Stimulated activated CD8-positive, alpha-beta memory T cell treated with anti-CD3 and anti-CD28 coated beads, Interleukin-15, amount 100 ng/mL, for 24 hours (primary cell): Measurements from ENCODE around the gene TMEM184A.
"Not testable (repeated sequence)": the region's sequence is repeated elsewhere in the genome, so short reads cannot be mapped to it uniquely, and the experiment has no call there.

Source experiments
- DNase-seq: peaks from one replicate; pipeline ENCODE4 v3.0.0-alpha.2; 2020; ENCODE audit warnings: low read depth

Gene TMEM184A

DNA sequence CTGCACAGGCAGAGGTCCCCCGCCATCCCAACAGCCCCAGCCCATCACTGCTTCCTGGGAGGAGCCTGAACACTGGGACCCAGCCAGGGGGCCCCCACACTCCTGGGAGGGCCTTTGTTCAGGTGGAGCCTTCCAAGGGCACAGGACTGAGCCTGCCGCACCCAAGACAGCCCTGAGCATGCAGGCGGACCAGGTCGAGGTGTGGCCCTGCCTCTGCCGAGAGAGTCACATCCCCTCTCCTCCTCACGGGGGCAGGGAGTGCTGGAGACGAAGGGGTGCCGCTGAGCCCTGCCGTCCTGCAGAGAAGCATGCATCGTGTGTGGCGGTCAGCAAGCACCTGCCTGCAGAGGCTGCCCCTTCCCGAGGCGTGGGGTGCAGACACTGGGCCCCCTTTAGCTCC is 32.8 kb downstream of the TMEM184A start:
- DNase-seq = no peak

DNA sequence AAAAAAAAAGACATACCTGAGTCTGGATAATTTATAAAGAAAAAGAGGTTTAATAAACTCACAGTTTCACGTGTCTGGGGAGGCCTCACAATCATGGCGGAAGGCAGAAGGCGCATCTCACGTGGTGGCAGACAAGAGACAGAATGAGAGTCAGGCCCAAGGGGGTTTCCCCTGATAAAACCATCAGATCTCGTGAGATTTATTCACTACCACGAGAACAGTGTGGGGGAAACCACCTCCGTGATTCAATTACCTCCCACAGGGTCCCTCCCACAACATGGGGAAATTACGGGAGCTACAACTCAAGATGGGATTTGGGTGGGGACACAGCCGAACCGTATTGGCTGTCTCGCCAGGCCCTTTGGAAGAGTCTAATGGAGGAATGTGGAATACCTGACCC is 34.5 kb downstream of the TMEM184A start:
- DNase-seq = no peak

DNA sequence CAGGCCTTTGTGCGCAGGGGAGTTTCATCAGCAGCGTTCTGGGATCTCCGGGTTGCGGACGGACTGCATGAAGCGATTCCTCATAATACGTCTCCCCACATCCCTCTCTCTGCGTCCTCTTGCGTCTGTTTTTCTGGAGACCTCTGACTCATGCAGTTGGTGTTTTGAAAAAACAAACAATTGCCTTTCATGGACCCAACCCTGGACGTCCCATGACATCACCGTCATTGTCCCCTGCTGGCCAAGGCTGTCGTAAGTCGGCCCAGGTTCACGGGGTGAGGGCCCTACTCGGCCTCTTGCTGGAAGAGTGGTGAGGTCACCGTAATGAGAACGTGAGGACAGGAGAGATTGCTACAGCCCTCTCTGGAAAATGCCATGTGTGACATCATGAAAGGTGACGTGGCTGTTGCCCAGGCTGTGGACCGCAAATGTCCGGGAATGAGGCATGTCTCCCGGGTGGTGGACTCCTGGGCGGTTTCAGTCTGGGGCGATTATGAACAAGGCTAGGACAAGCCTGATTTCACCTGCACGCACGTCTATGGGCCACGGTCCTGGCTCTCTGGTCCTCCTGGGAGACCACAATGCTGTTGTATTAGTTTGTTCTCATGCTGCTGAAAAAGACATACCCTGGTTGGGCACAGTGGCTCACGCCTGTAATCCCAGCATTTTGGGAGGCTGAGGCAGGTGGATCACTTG is 35.3 kb downstream of the TMEM184A start:
- DNase-seq = no peak

DNA sequence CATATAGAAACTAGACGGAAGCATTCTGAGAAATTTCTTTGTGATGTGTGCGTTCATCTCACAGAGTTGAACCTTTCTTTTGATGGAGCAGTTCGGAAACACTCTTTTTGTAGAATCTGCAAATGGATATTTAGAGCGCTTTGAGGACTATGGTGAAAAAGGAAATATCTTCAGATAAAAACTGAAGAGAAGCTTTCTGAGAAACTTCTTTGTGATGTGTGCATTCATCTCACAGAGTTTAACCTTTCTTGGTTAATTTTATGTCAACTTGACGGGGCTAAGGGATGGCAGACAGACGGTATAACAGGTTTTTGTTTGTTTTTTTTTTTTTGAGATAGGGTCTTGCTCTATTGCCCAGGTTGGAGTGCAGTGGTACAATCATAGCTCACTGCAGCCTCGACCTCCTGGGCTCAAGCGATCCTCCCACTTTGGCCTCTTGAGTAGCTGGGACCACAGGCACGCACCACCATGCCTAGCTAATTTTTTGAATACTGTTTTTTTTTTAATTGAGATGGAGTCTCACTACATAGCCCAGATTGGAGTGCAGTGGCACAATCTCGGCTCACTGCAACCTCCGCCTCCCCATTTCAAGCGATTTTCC is 36.6 kb downstream of the TMEM184A start:
- DNase-seq = not testable (repeated sequence)

- no peak for DNase-seq
Observed at GRCh38 chr7:1516586-1517251, 39.3 kb downstream of the TMEM184A start.

DNA sequence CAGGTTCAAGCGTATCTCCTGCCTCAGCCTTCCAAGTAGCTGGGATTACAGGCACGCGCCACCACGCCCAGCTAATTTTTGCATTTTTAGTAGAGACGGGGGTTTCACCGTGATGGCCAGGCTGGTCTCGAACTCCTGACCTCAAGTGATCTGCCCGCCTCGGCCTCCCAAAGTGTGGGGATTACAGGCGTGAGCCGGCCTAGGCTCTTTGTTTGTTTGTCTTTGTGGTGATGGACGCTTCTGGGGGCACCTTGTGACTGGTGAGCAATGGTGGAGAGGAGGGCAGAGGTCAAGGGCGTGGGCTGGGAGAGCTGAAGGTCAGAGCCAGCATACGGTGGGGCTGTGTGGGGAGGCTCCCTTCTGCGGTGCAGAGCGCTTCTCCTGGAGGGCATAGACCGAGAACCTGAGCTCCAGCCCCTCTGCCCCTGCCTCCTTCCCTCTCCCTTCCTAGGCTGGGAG is 40.5 kb downstream of the TMEM184A start:
- not testable (repeated sequence) for DNase-seq

GRCh38 chr7:1514995-1515401 is 41.0 kb downstream of the TMEM184A start:
- no peak for DNase-seq

- no peak for DNase-seq
Observed at GRCh38 chr7:1514407-1514806, 41.6 kb downstream of the TMEM184A start.

DNA sequence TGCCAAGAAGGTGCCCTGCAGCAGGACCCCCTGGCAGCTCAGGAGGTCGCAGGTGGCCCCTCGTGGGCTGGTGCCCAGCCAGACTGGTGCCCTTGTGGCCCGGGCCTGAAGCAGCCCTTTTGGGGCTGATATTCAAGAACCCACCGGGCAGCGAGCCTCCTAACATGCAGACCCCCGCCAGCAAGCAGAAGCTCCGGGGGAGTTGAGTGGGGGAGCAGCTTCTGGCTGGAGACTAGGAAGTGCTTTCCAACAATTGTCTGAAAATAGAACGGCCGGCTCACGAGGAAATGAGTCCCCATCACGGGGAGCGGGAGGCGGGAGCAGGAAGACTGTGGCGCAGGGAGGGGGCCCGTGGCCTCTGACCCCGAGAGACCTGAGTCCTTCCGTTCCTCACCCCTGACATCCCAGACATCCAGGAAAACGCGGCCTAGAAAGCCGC is 42.3 kb downstream of the TMEM184A start:
- no peak for DNase-seq

GRCh38 chr7:1512781-1513656 is 43.0 kb downstream of the TMEM184A start:
- no peak for DNase-seq

GRCh38 chr7:1511444-1512422 is 44.3 kb downstream of the TMEM184A start:
- no peak for DNase-seq

DNA sequence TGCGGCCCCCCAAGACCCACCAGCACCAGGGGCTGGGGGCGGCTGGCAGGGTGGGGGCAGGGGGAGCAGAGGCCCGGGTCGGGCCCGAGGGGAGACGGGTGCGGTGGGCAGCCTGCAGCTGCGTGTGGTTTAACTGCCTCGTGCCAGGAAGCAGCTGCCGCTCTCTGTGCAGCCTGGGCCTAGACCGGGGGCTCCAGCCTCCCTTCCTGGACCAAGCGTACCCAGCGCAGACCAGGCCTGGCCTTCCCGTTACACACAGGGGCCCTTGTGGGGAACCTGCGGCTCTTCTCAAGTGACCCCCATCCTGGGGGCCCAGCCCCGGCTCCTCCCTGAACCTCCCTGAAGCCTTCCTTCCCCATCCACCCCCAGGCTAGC is 45.2 kb downstream of the TMEM184A start:
- DNase-seq = no peak

DNA sequence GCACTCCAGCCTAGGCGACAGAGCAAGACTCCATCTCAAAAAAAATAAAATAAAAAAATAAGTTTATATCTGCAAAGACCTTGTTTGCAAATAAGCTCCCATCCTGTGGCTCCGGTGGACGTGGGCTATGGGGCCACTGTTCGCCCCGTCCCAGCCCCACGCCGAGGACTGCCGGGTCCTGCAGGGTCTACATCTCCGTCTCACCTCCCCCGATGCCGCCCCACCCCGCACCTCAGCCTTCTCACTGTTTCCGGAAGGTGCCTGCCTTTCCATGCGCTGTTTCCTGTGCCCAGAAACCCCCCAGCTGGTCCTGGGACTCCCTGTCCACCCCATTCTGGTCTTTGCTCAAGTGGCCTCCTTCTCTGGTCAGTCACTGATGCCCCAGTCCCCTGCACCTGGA is 46.8 kb downstream of the TMEM184A start:
- DNase-seq = no peak

GRCh38 chr7:1508277-1508758 is 47.7 kb downstream of the TMEM184A start:
- DNase-seq = no peak

- DNase-seq = no peak
Observed at GRCh38 chr7:1505731-1506550, 50.1 kb downstream of the TMEM184A start.

DNA sequence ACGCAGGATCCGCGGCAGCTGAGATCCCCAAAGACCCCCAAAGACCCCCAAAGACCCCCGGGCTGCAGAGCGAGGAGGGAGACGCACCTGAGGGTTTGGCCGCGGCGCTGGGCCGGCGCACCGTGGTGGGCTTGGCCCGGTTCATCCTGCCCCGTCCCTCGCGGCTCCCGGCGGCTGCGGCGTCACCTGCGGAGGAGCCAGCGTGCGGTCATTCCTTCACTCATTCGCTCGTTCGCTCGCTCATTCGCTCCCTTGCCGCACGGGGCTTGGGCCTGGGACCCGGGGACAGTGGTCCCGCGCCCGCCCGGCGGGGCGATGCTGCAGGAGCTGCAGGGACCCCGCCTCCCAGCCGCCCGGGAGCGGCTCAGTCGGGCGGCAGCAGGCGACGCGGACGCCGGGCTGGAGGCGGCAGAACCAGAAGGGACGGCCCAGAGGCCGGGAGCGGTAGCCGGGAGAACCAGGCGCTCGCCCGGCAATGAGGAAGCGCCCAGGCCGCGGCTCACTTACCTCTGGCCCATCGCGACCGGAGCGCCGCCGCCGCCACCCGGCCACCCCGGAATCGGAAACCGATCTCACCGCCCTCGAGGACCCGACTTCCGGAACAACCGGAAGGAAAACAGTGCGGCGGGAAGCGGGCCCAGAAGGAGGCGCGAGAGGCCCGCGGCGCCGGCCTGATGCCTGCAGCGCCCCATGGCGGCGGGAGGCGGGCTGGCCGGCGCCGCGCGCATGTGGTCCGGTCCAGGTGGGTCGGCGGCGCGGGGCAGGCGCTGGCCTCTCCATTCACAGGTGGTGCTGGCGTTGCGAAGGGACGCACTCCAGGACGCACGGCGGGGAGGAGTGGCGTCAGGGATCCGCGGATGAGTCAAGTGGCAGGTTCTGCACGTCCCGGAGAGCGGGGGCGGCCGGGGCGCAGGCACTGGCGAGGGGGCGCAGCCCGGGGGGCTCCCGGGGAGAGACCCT is 51.9 kb downstream of the TMEM184A start, which contains the start of gene INTS1:
Gene INTS1 (minus strand): TSS at position 574 of the 960 bp plus-strand sequence. CDS start 429 bp downstream, at position 145.
- peak; percentile 74 for DNase-seq

DNA sequence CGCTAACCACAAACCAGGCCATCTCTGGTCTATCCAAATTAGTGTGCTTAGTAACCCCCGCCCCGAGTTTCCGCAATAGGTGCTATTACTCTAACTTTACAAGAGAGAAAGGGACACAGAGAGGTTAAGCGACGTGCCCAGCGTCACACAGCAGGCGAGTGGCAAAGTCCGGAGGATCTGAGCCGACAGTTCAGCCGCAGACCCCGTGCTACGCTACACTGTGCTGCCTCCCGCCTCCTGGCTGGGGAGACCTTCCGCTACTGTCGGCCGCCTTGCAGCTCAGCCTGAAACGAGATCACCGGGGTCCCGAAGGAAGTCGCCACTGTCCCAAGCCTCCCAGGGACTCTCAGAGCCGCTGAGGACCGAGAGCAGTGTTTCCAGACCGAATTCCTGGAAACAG is 52.6 kb downstream of the TMEM184A start:
- DNase-seq = no peak

- no peak for DNase-seq
Observed at GRCh38 chr7:1502845-1503244, 53.2 kb downstream of the TMEM184A start.
